ENCODE measurements around the gene HOTAIR.

HOTAIR gene

DNA sequence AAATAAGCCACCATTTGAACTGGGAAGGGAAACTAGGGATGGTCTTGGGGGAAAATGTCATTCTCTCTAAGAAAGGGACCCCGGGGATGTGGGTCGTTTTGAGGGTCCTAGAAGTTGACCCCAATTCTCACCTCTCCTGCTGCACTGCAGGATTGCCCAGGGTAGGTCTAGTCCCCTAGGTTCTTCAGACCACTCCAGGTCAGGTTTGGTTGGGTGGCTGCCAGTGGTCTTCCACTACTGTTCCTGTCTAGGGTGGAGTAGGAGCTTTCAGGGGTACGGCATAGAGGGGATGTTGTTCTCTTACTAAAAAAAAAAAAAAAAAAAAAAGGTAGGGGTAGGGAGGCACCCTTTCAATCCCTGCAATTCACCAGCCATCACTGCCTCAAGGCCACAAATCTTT is 41.3 kb upstream of the HOTAIR start:
- H3K4me3 Mint-ChIP-seq, result no peak overlapping the region
- no peak for ATAC-seq (replicated peaks)
- no peak for DNase-seq
- H3K4me1 Mint-ChIP-seq, result peaks cover 23 to 43% of the 10 kb centered on the region in 2 donors
- no peaks in the 10 kb centered on the region for H3K9me3 Mint-ChIP-seq
- H3K36me3 Mint-ChIP-seq, result peaks cover 0 to 2% of the 10 kb centered on the region in 2 donors
- no peak overlapping the region for H3K27ac Mint-ChIP-seq
- H3K27me3 Mint-ChIP-seq, result peaks cover 71 to 83% of the 10 kb centered on the region in 2 donors

DNA sequence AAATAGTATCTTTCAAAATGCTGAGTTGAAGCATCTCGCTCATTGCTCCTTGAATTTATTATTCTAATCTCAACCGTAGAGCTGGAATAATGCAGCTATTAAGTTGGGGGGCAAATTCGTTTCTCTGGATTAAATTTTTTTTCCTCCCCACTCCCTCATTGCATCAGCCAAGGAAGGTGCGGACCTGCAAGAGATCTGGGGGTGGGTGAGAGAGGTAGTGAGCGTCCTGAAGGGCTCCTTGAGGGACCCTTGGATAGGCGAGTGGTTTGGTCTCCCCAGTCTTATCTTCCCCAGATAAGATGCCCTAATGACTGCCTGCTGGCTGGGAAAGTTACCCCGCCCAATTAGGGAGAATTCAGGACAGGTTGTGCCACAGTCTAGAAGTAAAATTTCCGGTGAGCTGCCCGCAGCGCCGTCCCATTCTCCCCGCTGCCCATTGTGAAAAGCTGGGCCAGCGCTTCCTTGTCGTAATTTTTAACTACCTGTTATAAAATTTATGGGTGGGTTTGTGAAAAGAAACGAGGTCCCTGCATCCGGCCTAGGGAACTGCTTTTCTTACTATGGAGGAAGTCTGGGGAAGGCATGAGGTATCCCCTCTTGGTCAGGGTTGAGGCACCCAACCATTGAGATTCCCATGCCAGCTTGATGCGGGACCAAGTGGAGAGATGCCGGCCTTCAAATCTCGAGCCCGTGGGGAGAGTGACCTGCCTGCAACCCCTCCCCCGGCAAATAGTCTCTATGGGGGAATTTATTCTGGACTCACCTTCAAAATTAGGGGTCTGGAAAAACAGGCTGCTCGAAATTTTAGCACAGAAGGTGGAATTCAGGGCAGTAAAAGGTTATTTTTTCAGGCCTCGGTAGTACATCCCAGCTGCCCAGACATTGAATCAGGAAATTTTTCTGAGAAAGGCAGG is 40.5 kb upstream of the HOTAIR start:
- peaks cover 77 to 91% of the 10 kb centered on the region in 2 donors for H3K27me3 Mint-ChIP-seq
- H3K4me1 Mint-ChIP-seq, result peaks cover 25 to 47% of the 10 kb centered on the region in 2 donors

DNA sequence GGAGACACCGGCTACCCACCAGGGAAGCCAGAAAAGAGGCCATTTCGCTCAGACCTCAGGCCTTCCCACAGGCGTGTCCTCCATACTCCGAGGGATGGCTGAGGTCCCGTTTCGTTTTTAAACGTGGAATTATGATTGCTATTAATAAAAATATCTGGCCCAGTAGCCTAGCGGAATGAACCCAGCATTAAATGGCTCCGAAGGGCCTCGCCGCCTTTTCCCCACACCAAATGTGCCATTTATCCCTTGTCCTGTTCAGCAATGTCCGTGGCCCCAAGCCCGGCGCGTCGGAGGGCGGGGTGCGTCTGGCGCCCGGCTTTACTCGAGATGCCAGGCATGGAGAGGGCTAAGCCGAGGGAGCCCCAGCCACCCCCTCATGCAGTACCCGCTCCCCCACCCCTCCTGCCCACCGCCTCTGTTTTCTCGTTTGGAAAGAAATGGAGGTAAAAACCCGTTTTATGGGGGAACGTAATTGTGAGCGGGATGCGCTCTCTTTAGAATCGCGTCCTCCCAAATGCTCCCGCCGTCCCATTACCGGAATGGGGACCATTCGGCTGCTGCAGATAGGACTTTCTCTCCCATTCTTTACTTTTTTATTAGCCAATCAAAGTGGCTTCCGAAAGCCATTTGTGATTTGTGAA is 39.7 kb upstream of the HOTAIR start:
- H3K4me3 Mint-ChIP-seq, result peak overlapping the region; percentile 3 to 36
- peak overlapping the region; percentile 79 for H3K27ac Mint-ChIP-seq
- peaks cover 29 to 47% of the 10 kb centered on the region in 2 donors for H3K4me1 Mint-ChIP-seq

More for the DNA sequence above, 40.5 kb upstream of the HOTAIR start:
- peak overlapping the region; percentile 3 to 36 for H3K4me3 Mint-ChIP-seq
- ATAC-seq (replicated peaks), result no peak
- no peak for DNase-seq
- peak overlapping the region; percentile 79 for H3K27ac Mint-ChIP-seq
- no peaks in the 10 kb centered on the region for H3K9me3 Mint-ChIP-seq
- H3K36me3 Mint-ChIP-seq, result peaks cover 0 to 2% of the 10 kb centered on the region in 2 donors

DNA sequence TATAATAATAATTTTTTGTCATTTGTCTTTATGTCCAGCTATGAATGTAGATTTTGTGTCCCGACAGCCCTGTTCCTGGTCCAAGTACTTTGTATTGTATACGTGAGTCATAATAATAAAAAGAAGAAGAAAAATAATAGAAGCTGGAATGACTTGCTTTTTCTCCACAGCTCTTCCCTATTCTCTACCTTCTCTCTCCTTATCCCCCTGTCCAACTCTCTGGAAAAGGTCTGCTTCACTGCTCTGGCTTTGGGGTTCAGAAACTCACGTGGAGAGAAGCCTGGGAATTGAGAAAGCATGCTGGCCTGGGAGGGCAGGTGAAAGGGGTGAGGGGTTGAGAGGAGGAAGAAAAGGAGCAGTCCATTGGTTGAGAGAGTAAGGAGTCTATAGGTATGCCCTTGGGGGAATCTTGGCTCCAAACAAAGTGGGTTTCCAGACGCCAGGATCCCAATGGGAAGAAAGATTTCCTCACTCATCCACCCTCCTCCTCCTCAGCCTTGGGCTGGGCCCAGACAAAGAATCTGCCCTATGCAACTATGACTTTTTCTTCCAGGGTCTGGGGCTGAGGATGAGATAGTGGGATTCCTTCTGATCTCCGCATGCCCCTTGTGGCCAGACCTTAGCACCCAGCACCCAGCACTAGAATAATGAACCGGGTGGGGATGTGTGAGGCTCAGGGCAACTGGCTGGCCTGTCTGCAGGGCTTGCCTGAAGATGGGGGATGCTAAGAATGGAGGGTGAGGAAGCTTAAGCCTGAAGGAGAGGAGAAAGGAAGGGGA is 38.1 kb upstream of the HOTAIR start:
- Mint-ChIP-seq H3K9me3 (no peaks in the 10 kb centered on the region), H3K27me3 (peaks cover 88 to 94% of the 10 kb centered on the region in 2 donors), H3K4me3 (no peak overlapping the region), H3K36me3 (peaks cover 0 to 2% of the 10 kb centered on the region in 2 donors), H3K4me1 (peaks cover 26 to 39% of the 10 kb centered on the region in 2 donors), H3K27ac (no peak overlapping the region)
- ATAC-seq (replicated peaks), result no peak
- no peak for DNase-seq

More for the DNA sequence above, 39.7 kb upstream of the HOTAIR start:
- Mint-ChIP-seq H3K9me3 (no peaks in the 10 kb centered on the region), H3K27me3 (peaks cover 78 to 91% of the 10 kb centered on the region in 2 donors), H3K36me3 (peaks cover 0 to 2% of the 10 kb centered on the region in 2 donors)
- DNase-seq (no peak), ATAC-seq (replicated peaks) (no peak)

DNA sequence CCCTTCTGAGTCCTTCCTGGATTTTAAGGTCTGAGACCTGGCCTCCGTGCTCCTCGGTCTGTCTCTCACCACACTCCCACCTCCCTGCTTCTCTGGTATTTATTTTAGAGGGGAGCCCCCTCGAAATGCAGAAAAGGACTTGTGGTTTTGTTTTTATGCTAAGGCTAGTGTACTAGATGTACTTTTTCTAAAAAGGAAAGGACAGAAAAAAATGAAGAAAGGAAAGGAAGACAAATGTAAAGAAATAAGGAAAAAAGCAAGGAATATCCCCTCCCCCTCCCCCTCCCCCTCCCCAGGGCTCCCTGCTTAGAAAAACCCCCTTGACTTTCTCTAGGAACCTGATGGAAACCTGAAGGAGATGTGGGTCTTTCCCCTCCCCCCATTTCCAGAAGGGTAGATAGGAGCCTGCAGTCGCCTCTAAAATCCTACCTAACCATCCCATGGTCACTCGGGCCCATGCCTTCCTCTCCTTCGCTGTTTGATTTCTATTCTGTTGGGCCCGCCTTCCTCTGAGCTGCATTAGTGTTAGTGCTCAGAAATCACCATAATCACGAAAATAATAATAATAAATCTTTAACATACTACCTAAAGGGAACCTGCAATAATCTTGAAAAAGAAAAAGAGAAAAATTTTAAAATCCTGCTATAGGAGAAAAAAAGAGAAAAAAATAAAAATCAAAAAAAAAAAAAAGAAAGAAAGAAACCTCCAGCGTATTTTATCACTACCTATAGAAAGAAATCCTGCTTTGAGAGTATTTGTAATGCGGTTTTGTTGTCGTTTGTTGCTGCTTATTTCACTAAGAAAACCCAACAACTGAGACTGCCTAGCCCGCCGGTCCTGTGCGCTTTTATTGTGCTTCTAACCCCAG is 37.1 kb upstream of the HOTAIR start:
- Mint-ChIP-seq H3K36me3 (peaks cover 0 to 2% of the 10 kb centered on the region in 2 donors), H3K27me3 (peaks cover 89 to 94% of the 10 kb centered on the region in 2 donors), H3K4me3 (peak overlapping the region in 1 of 2 donors; percentile 11), H3K9me3 (no peaks in the 10 kb centered on the region), H3K27ac (no peak overlapping the region), H3K4me1 (peaks cover 19 to 38% of the 10 kb centered on the region in 2 donors)
- ATAC-seq (replicated peaks), result no peak
- no peak for DNase-seq

DNA sequence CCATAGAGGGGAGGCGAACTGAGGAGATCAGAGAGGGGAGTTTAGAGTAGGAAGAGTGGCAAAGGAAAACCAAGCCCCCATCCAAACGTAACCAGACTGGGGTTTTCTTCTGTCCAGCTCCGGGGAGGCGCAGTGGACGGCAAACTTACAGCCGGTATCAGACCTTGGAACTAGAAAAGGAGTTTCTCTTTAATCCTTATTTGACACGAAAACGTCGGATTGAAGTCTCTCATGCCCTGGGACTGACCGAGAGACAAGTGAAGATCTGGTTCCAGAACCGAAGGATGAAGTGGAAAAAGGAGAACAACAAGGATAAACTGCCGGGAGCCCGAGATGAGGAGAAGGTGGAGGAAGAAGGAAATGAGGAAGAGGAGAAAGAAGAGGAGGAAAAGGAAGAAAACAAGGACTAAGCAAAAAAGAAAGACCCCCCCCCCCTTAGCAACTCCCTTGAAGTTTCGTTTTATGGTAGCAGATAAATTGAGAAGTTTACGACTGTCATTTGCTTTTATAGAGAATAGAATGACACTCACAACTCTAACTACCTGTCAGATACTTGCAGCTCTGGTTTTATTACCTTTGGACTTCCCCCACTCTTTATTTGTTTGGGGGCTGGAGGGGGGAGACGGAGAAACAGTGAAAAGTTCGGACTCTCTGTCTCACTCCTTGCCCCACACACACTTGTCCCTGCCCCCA is 36.4 kb upstream of the HOTAIR start:
- peak overlapping the region; percentile 15 for H3K27ac Mint-ChIP-seq
- H3K4me1 Mint-ChIP-seq, result peaks cover 24 to 46% of the 10 kb centered on the region in 2 donors

DNA sequence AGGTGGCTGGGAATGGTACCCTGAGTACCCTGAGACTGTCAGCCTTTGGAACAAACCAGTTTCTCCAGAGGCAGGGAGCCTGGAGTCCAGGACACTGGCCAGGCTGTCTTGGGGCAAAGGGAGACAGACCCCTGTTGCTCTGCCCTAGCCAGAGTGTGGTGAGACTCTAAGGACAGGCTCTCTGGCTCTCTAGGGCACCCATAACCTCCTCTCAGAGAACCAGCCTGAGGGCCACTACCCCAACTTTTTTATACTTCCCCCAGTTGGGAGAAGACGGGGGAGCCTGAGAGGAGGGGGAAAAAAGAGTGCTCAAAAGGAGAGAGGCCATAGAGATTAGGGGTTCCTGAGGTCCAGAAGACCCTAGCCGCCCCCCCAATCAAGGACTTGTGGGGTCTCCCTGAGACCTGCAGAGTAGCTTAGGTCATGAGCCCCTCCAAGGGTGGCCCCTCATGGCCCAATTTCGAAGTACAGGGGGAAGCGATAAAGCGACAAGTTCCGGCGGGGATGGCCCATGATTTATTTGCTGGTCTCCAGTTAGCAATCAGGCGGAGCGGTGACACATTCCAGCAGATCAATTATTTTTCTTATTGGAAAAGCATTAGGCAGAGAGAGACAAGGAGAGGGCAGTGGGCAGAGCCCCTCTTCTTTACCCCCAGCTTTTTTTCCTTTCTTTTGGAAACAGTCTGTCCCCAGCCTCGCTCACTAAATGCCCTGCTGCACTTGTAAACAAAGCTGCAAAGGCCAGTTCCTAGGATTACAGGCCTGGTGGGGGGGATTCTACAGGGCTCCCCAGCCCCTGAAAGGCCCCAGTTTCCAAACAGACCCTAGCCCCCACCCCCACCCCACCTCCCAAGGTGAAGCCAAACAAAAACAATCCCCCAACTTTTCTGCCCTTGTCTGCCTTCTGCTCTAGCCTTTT is 35.6 kb upstream of the HOTAIR start:
- Mint-ChIP-seq H3K4me3 (peak overlapping the region; percentile 71 to 73), H3K27ac (peak overlapping the region; percentile 88), H3K36me3 (peaks cover 0 to 2% of the 10 kb centered on the region in 2 donors), H3K9me3 (no peaks in the 10 kb centered on the region), H3K4me1 (peaks cover 25 to 54% of the 10 kb centered on the region in 2 donors), H3K27me3 (peaks cover 95 to 100% of the 10 kb centered on the region in 2 donors)
- ATAC-seq (replicated peaks) (no peak), DNase-seq (no peak)

More for the DNA sequence above, 36.4 kb upstream of the HOTAIR start:
- H3K4me3 Mint-ChIP-seq, result peak overlapping the region; percentile 11 to 60
- DNase-seq, result no peak
- H3K9me3 Mint-ChIP-seq, result no peaks in the 10 kb centered on the region
- ATAC-seq (replicated peaks), result no peak
- H3K36me3 Mint-ChIP-seq, result peaks cover 0 to 2% of the 10 kb centered on the region in 2 donors
- H3K27me3 Mint-ChIP-seq, result peaks cover 95 to 96% of the 10 kb centered on the region in 2 donors

DNA sequence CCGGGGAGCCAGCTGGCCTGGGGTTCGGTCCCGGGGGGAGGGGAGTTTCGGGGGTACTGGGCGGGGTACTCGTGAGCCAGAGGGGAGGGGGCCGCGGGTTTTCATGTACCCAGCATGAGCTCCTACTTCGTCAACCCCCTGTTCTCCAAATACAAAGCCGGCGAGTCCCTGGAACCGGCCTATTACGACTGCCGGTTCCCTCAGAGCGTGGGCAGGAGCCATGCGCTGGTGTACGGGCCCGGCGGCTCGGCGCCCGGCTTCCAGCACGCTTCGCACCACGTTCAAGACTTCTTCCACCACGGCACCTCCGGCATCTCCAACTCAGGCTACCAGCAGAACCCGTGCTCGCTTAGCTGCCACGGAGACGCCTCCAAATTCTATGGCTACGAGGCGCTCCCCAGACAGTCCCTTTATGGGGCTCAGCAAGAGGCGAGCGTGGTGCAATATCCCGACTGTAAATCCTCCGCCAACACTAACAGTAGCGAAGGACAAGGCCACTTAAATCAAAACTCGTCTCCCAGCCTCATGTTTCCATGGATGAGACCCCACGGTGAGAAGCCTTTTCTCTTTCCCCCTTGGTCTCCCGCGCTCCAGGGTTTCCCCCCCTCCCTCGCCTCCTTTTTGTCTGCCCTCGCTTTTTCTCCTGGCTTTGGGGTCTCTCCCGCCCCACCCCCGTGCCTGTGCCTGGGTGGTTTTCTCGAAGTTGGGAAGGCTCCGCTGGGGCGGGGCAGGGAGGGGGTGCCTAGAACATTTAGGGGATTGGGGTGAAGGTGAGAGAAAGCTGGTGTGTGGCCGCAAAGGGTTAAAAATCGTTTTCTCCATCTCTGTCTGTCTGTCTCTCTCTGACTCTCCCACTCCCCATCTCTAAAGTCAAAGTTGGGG is 34.7 kb upstream of the HOTAIR start:
- Mint-ChIP-seq H3K4me1 (peaks cover 25 to 51% of the 10 kb centered on the region in 2 donors), H3K27me3 (peaks cover 95 to 100% of the 10 kb centered on the region in 2 donors), H3K27ac (peak overlapping the region; percentile 88)

DNA sequence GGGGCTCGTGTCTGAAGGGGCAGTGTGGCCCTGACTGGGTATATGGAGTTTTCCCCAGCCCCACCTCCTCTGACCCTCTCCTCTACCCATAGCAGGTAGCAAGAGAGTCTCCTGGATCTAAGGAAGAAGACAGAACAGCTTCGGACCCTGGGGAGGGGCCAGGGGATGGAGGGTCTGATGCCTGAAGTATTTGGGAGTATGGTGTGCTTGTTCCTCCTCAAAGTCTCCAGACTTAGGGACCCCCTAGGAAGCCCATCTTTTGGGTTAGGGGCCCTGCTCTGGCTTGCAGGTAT is 33.5 kb upstream of the HOTAIR start:
- DNase-seq (no peak), ATAC-seq (replicated peaks) (no peak)
- Mint-ChIP-seq H3K27ac (peak overlapping the region; percentile 20), H3K4me3 (no peak overlapping the region), H3K27me3 (peaks cover 96 to 100% of the 10 kb centered on the region in 2 donors), H3K4me1 (peaks cover 28 to 49% of the 10 kb centered on the region in 2 donors), H3K9me3 (no peaks in the 10 kb centered on the region), H3K36me3 (no peaks in the 10 kb centered on the region)

More for the DNA sequence above, 34.7 kb upstream of the HOTAIR start:
- ATAC-seq (replicated peaks) (no peak), DNase-seq (no peak)
- Mint-ChIP-seq H3K9me3 (no peaks in the 10 kb centered on the region), H3K4me3 (peak overlapping the region; percentile 71 to 73), H3K36me3 (no peaks in the 10 kb centered on the region)

DNA sequence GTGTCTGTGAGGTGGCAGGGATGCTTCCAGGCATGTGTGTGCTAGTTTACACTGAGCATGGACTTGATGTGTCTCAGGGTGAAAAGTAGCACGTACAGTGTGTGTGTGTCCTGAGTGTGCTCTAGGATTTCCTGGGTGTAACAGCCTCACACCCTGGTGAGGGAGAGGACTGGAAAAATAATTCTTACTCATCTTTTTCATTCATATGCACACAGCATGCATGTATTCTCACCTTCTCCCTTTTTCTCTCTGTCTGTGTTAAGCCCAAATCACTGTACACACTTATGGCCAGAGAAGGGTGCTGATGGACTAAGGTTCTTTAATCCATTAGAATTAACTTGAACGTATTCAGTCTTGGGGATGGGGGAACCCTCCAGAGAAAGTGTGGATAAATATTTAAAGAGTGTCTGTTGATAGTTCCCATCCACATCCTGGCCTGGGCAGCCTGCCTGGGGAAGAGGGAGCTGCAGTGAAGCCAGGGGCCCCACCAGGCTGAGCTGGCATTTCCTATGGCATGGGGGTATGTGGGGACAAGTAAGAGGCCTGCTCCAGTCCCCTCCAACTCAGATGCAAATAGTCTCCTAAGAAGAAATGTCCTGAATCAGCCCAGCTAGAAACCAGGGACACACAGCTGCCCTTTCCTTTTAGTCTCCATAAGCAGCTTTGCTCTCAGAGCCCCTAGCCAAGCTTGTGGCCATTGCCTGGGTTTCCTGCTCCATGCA is 32.9 kb upstream of the HOTAIR start:
- H3K4me1 Mint-ChIP-seq, result peaks cover 28 to 49% of the 10 kb centered on the region in 2 donors
- no peaks in the 10 kb centered on the region for H3K9me3 Mint-ChIP-seq
- ATAC-seq (replicated peaks) (no peak), DNase-seq (no peak)
- H3K4me3 Mint-ChIP-seq, result no peak overlapping the region
- H3K27ac Mint-ChIP-seq, result peak overlapping the region; percentile 20
- H3K27me3 Mint-ChIP-seq, result peaks cover 96 to 100% of the 10 kb centered on the region in 2 donors
- no peaks in the 10 kb centered on the region for H3K36me3 Mint-ChIP-seq

Data from stimulated activated naive B cell treated with anti-CD40 and anti-IgM and Interleukin-4, amounts not matched to agents 10 μg/mL and 1 μg/mL and 100 μg/mL, for 72 hours (primary cell).